T-helper 1 cell (primary cell): ENCODE data around the gene LRWD1.
A peak's percentile ranks its signal among the peaks of the same experiment; 100 is the strongest.
"Not testable (repeated sequence)": the region's sequence is repeated elsewhere in the genome, so short reads cannot be mapped to it uniquely, and the experiment has no call there.

ENCODE experiments used
- DNase-seq, 5 donors: peaks; one replicate each; pipeline ENCODE4 v3.0.0-alpha.2; 2012 to 2020

The LRWD1 gene

DNA sequence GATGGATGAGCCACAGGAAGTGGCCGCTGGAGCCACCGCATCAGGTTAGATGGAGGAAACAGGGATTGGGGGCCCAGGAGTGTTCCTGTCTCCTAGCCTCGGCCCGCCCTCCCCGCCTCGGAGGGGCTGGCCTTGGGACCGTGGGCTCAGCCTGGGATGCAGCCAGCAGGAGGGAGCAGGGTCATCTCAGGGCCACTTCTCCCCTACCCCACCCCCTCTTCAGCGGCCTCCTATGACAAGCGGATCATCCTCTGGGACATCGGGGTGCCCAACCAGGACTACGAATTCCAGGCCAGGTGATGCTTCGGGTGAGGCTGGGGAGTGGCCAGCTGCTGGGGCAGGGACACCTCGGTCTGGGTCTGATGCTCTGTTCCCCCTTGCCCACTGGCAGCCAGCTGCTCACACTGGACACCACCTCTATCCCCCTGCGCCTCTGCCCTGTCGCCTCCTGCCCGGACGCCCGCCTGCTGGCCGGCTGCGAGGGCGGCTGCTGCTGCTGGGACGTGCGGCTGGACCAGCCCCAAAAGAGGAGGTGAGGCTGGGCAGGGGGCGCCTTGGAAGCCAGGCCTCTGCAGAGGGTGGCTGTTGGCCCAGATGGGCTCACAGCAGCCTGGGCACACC, 4.7 kb downstream of the LRWD1 start:
- peak in 1 of 5 donors; percentile 5 for DNase-seq

GRCh38 chr7:102469972-102470825, 5.4 kb downstream of the LRWD1 start:
- peak in 1 of 5 donors; percentile 5 for DNase-seq

DNA sequence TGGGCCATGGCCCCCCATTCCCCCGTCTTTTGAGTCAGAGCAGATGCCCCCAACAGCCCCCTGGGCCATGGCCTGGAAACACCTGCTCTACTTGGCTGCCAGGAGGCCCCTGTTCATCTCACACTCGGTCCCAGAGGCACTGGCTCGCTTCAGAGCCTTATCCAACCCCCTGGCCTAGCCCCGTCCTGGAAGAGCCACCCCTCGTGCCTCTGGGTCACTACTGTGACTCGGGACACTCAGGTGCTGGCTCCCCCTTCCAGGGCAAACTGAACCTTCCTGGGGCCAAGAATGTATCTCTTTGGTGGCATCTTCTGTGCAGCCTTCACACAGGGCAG, 7.0 kb downstream of the LRWD1 start:
- DNase-seq, result peak in 1 of 5 donors; percentile 11

DNA sequence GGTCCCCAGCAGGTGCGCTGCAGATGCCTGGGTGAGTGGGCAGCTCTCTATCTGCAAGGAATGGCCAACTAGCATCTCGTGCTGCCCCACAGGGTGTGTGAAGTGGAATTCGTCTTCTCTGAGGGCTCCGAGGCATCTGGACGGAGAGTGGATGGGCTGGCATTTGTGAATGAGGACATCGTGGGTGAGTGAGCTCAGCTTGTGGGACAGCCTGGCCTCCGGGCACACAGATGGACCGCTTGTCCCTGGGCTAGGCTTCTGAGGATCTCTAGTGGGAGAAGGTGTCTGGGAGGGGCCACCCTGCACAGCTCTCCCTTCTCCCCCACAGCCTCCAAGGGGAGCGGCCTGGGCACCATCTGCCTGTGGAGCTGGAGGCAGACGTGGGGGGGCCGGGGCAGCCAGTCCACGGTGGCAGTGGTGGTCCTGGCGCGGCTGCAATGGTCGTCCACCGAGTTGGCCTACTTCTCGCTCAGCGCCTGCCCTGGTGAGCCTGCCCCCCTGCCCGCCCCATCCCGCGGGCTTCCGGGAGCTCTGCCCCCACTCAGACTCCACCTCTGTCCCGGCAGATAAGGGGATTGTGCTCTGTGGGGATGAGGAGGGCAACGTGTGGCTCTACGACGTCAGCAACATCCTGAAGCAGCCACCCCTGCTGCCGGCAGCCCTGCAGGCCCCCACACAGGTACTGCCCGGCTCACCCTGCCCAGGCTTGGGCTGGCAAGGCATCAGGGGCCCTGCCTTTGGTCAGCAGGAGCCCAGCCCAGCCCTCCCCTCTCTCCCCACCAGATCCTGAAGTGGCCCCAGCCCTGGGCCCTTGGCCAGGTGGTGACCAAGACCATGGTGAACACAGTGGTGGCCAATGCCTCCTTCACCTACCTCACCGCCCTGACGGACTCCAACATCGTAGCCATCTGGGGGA, 7.6 kb downstream of the LRWD1 start:
- peak in 1 of 5 donors; percentile 9 for DNase-seq

DNA sequence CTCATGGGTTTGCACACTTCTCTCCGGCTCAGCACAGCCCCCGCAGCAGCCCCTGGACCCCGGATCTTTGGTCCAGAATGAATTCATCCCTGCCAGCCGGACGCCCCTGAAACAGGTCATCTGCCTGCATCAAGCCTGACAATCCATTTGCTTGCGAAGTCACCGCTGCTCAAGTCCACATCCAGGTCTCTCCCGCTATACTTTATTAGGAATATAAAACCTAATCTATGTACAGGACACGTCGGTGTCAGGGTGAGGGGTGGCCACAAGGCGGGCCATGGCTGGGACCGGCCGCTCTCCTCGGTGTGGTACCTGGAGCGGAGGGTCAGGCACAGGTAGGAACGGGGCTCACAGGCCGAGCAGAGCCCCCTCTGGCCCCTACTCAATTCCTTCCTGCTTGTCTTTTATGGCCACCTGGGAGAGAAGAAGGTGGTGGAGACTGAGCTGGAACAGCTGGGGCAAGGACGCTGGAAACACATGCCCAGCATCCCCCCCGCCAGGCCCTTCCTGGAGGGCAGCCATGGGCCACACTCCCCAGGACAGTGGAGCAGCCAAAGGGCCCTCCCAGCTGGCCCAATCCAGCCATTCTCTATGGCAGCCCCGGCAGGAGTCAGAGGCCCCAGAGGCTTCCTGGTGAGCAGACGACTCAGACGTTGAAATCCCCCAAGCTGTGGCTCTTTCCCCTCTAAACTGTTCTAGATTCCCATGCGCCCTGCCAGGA, 8.6 kb downstream of the LRWD1 start:
- DNase-seq, result peak in 1 of 5 donors; percentile 4

- DNase-seq, result not testable (repeated sequence)
Measured at GRCh38 chr7:102474116-102474515, 9.3 kb downstream of the LRWD1 start.

- DNase-seq, result not testable (repeated sequence)
Measured at GRCh38 chr7:102474736-102475435, 10.1 kb downstream of the LRWD1 start.

DNA sequence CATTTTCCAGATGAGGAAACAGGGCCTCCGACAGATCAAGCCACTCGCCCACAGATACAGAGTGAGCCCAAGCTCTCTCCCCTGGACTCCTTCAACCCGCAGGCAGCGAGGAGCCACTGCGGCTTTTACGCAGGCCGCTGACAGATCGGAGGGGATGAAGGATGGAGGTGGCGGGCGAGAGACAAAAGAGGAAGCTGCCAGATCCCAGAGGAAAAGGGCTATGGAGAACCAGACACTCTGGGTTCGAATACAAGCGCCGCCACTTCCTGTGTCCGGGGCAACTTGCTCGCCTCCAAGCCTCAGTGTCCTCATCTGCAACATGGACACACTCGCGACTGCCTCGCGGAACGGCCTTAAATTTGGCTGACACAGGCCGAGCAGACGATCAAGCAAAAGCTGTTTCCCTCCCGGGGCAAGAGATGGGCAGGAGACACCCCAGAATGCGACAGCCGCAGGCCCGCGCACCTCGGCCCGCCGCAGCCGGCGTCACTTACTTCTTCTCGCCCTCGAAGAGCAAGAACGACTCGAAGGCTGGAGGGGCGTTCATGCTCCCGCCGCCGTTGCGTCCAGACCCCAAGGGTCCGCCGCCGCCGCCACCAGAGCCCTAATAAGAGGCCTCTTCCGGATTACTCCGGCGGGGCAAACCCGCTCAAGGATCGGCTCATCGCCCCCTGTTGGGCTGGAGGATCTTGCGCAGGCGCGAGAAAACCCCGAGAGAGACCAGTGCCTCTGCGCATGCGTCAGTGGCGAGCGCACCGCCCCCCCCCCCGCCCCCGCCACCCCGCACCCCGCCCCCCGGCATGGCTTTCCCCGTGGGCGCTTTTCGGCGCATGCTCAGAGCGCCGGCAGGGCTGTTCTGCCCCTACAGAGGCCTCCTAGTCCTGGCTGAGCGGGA, 13.8 kb downstream of the LRWD1 start, which contains the start of gene POLR2J:
POLR2J (minus strand) TSS at position 609 of the 895 bp plus-strand sequence; CDS start at position 547, 62 bp downstream.
- peak; percentile 73 to 86 (median 81) for DNase-seq

DNA sequence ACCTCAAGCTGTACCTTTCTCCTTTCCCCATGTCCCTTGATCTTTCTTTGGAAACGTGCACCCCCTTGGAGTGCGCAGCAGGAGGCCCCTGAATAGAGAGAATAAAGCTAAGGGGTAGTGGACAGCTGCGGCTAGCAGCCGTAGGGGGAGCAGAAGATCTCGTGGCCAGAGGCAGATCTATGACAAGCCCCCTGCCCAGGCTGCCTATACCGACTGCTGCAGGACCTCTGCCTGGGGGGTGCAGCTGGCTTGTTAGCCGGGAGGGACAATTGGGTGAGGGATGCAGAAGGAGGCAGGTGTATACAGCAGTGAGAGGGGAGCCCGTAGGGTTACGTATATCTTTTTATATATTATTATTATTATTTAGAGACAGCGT, 14.4 kb downstream of the LRWD1 start:
- DNase-seq, result not testable (repeated sequence)

GRCh38 chr7:102479982-102480637, 15.3 kb downstream of the LRWD1 start:
- DNase-seq, result peak in 1 of 5 donors; percentile 4

GRCh38 chr7:102481962-102482361, 17.2 kb downstream of the LRWD1 start:
- DNase-seq, result not testable (repeated sequence)

GRCh38 chr7:102484317-102484716, 19.5 kb downstream of the LRWD1 start:
- not testable (repeated sequence) for DNase-seq

DNA sequence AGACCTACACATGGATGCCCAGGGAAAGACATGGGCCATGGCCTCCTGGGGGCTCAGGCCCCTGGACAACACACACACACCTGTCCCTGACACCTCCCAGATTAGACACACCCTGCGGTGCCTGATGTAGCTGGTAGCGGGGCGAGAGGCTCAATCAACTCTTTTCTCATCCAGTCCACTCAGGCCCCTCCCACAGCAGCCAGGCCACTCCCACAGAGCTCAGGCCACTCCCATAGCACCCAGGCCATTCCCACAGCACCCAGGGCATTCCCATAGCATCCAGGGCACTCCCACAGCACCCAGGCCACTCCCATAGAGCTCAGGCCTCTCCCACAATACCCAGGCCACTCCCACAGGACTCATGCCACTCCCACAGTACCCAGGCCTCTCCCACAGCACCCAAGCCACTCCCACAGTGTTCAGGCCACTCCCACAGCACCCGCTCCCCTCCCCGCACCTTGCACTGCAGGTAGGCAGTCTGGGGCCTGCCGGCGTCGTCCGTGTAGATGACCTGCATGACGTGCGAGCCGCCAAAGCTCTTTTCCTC, 25.8 kb downstream of the LRWD1 start:
- peak in 4 of 5 donors; percentile 24 to 36 (median 31) for DNase-seq

DNA sequence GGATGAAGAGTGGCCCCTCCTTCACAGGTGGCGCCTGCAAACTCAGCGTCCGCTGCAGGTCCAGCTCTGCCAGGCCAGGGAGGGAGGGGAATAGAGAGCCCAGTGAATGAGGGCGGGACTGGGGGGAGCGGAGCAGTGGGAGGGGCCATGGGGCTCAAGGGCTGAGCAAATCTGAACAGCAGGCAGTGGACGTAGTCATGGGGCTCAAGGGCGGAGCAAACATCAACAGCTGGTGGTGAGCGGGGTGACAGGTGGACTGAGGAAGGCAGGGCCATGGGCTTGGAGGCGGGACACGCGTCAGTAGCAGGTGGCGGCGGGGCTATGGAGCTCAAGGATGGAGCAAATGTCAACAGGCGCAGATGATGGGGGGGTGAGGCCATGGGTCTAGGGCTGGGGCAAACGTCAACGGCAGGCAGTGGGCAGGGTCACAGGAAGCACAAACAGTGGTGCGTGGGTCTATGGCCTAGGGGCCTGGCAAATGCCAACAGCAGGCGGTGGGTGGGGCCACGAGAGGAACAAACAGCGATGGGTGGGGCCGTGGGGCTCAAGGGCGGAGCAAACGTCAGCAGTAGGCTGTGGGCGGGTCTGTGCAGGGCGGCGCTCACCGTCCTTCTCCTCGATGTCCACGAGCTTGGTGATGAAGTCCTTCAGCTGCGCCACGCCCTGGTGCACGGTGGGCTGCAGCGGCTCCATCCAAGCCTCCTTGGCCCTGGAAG, 28.6 kb downstream of the LRWD1 start:
- DNase-seq, result not testable (repeated sequence)

DNA sequence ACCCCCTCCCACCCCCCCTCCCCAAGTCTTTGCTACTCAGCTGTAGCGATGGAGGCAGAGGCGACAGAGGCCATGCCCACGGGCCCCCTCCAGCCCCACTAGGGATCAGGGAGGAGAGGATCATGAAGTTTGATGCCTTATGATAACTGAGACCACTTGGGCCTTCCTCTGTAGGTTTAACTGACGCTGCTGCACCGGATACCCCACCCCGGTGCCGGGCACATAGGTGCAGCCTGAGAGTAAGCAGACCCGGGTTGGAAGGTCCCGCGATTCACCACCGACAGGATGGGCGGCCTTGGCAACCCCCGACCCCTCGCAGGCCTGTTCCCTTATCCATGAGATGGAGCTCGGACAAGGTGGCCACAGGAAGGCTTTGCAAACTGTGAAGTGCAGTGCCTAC, 29.2 kb downstream of the LRWD1 start:
- DNase-seq, result not testable (repeated sequence)

GRCh38 chr7:102494473-102495149, 29.8 kb downstream of the LRWD1 start:
- DNase-seq, result not testable (repeated sequence)

DNA sequence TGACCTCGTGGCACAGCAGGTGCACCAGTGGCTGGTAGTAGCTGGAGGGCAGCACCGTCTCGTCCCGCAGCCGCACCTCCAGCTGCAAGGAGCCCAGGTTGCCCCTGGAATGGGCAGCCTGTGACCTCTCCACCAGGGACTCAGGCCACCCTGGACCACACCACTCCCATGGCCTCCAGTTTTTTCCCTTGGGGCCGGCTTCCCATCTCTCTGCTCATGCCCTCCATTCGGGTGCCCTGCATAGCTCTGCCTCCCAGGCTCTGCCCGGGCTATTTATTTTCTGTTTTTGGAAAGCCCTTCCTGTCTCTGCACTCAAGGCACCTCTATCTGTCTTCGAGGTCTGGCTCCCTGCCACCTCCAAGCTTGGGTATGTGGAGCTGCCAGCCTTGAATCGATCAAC, 32.1 kb downstream of the LRWD1 start:
- not testable (repeated sequence) for DNase-seq

- not testable (repeated sequence) for DNase-seq
Measured at GRCh38 chr7:102497308-102497707, 32.5 kb downstream of the LRWD1 start.
